ENCODE results near the gene ARNT2.
"Not testable (repeated sequence)": the region's sequence is repeated elsewhere in the genome, so short reads cannot be mapped to it uniquely, and the experiment has no call there.

The ARNT2 gene

DNA sequence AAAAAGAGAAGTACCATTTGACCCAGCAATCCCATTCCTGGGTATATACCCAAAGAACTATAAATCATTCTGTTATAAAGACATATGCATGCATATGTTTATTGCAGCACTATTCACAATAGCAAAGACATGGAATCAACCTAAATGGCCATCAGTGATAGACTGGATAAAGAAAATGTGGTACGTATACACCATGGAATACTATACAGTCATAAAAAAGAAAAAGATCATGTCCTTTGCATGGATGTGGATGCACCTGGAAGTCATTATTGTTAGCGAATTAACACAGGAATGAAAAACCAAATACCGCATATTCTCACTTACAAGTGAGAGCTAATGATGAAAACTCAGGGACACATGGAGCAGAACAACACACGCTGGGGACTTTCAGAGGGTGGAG, 106.8 kb downstream of the ARNT2 start:
- H3K4me3 ChIP-seq (ENCODE audit: low read length in 2 of 2); H3K4ac ChIP-seq (ENCODE audit: low read length); H2BK5ac ChIP-seq (ENCODE audit: low read length); H3K4me2 ChIP-seq (ENCODE audit: insufficient read depth, low read length, poor library complexity, severe bottlenecking); DNase-seq (ENCODE audit: low spot score); H3K4me1 ChIP-seq (ENCODE audit: control insufficient read depth in 2 of 2, insufficient read depth in 1 of 2, low read depth in 1 of 2, low read length in 2 of 2); H4K8ac ChIP-seq (ENCODE audit: low read depth, low read length); H3K27ac ChIP-seq (replicated peaks; ENCODE audit: low read length); H3K23ac ChIP-seq (ENCODE audit: low read depth, low read length, poor library complexity); H2BK120ac ChIP-seq (ENCODE audit: low read depth, low read length); H4K91ac ChIP-seq (ENCODE audit: low read depth, low read length, poor library complexity); H2AK5ac ChIP-seq (ENCODE audit: low read depth, low read length); H2BK12ac ChIP-seq (ENCODE audit: low read length); H3K14ac ChIP-seq (ENCODE audit: low read length); H3K79me1 ChIP-seq (ENCODE audit: low read depth, low read length); H3K18ac ChIP-seq (ENCODE audit: low read length); H3K9ac ChIP-seq (ENCODE audit: low read depth, low read length, poor library complexity); H3K27me3 ChIP-seq (ENCODE audit: control insufficient read depth in 3 of 3, insufficient read depth in 3 of 3, low read depth in 1 of 3, low read length in 3 of 3); H2AFZ ChIP-seq (ENCODE audit: low read length); H2BK15ac ChIP-seq (ENCODE audit: low read length): not testable (repeated sequence)
- H3K36me3 ChIP-seq (replicated peaks in 1 of 2; ENCODE audit: control insufficient read depth in 2 of 2, insufficient read depth in 2 of 2, low read length in 2 of 2), result peaks cover 14 to 91% of the 10 kb centered on the region in 2 donors
- peaks cover 0 to 17% of the 10 kb centered on the region in 2 donors for H3K9me3 ChIP-seq (replicated peaks in 1 of 2; ENCODE audit: control insufficient read depth in 2 of 2, insufficient read depth in 1 of 2, low read depth in 1 of 2, low read length in 2 of 2)
- no CpG with 5 or more reads among the region's 4 CpGs for WGBS, 2 donors (ENCODE audit: extremely low coverage in 2 of 2, insufficient read length in 2 of 2, insufficient replicate concordance in 1 of 2)

DNA sequence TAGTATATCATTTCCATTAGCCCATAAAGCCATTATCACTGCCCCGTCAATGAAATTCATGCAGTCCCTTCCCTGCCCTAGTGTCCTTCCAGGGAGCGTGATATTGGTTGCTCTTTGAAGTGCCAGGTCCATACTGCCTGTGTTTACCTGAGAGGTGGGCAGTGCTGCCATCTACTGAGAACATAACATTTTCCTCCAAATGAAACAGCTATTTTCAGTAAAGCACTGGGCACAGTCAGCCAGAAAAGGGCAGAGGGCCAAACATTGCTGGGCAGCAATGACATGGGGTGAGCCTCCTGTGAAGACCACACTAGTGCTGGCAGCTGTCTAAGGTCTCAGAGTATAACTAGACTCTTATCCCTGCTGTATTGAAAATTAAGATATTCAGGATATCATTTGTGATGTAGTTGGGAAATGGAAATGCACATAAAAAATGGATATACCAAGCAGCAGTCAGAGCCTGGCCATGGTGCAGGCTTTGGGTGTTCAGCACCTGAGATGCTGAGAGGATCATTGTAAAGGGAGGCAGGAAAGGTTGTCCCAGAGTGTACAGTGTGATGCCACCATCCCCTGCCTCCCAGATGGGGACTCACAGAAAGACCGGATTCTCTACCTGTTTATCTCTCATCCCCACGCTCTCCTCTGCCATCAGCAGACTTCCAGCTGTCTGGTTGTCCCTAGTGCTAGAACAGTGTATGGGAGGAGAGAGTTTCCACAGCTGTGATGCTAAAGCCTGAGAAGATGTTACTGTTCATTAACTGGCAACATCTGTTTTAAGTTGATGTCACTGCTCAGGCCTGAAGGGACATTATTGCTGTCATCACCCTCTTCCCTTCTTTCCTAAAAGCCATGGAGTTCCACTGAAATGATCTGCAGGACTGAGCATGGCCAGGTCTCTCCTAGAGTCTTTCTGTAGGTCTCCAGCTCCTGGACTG, 108.8 kb downstream of the ARNT2 start:
- peaks cover 10 to 92% of the 10 kb centered on the region in 2 donors for H3K36me3 ChIP-seq (replicated peaks in 1 of 2; ENCODE audit: control insufficient read depth in 2 of 2, insufficient read depth in 2 of 2, low read length in 2 of 2)
- H3K9me3 ChIP-seq (replicated peaks in 1 of 2; ENCODE audit: control insufficient read depth in 2 of 2, insufficient read depth in 1 of 2, low read depth in 1 of 2, low read length in 2 of 2), result peaks cover 0 to 23% of the 10 kb centered on the region in 2 donors
- H2BK5ac ChIP-seq (ENCODE audit: low read length), result no peak overlapping the region
- H3K27me3 ChIP-seq (ENCODE audit: control insufficient read depth in 3 of 3, insufficient read depth in 3 of 3, low read depth in 1 of 3, low read length in 3 of 3), result no peaks in the 10 kb centered on the region
- no CpG with 5 or more reads among the region's 4 CpGs for WGBS, 2 donors (ENCODE audit: extremely low coverage in 2 of 2, insufficient read length in 2 of 2, insufficient replicate concordance in 1 of 2)
- no peak overlapping the region for H2AK5ac ChIP-seq (ENCODE audit: low read depth, low read length)
- no peak overlapping the region for H4K8ac ChIP-seq (ENCODE audit: low read depth, low read length)
- no peaks in the 10 kb centered on the region for H3K4me1 ChIP-seq (ENCODE audit: control insufficient read depth in 2 of 2, insufficient read depth in 1 of 2, low read depth in 1 of 2, low read length in 2 of 2)
- no peak overlapping the region for H2BK12ac ChIP-seq (ENCODE audit: low read length)
- no peak overlapping the region for H3K9ac ChIP-seq (ENCODE audit: low read depth, low read length, poor library complexity)
- no peak overlapping the region for H3K14ac ChIP-seq (ENCODE audit: low read length)
- H2AFZ ChIP-seq (ENCODE audit: low read length), result no peak overlapping the region
- H3K4ac ChIP-seq (ENCODE audit: low read length), result no peak overlapping the region
- no peak overlapping the region for H2BK15ac ChIP-seq (ENCODE audit: low read length)
- no peak overlapping the region for H2BK120ac ChIP-seq (ENCODE audit: low read depth, low read length)
- no peak overlapping the region for H4K91ac ChIP-seq (ENCODE audit: low read depth, low read length, poor library complexity)
- no peaks in the 10 kb centered on the region for H3K79me1 ChIP-seq (ENCODE audit: low read depth, low read length)
- H3K23ac ChIP-seq (ENCODE audit: low read depth, low read length, poor library complexity), result no peak overlapping the region
- H3K4me3 ChIP-seq (ENCODE audit: low read length in 2 of 2), result no peak overlapping the region
- H3K18ac ChIP-seq (ENCODE audit: low read length), result no peak overlapping the region
- no peak overlapping the region for H3K4me2 ChIP-seq (ENCODE audit: insufficient read depth, low read length, poor library complexity, severe bottlenecking)
- no peak overlapping the region for H3K27ac ChIP-seq (replicated peaks; ENCODE audit: low read length)
- no peak for DNase-seq (ENCODE audit: low spot score)

DNA sequence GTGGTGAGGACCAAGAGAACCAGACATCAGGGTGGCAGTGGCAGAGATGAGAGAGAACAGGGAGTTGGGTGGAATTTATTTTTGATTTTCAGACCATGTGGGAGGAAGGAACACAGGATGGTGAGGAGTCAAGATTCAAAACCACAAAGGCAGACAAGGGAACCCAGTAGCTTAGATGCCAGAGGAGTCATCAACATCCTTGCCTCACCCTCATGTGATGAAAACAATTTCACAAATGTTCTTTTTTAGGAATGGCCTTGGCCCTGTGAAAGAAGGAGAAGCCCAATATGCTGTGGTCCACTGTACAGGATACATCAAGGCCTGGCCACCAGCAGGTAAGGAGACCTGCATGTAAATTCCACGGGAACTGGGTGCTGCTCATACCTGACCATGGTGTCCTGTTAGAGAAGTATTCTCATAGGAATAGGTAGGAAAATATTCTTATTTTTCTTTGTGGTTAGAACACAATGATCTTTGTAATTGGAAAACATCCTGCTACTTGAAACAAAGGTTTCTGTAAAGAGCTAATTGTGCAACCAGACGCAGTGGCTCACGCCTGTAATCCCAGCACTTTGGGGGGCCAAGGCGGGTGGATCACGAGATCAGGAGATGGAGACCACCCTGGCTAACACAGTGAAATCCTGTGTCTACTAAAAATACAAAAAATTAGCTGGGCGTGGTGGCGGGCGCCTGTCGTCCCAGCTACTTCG, 110.0 kb downstream of the ARNT2 start:
- no peak overlapping the region for H4K91ac ChIP-seq (ENCODE audit: low read depth, low read length, poor library complexity)
- no peak overlapping the region for H3K14ac ChIP-seq (ENCODE audit: low read length)
- no peak overlapping the region for H3K4me2 ChIP-seq (ENCODE audit: insufficient read depth, low read length, poor library complexity, severe bottlenecking)
- H3K23ac ChIP-seq (ENCODE audit: low read depth, low read length, poor library complexity), result no peak overlapping the region
- no peak overlapping the region for H3K9ac ChIP-seq (ENCODE audit: low read depth, low read length, poor library complexity)
- no peak overlapping the region for H2AFZ ChIP-seq (ENCODE audit: low read length)
- H3K9me3 ChIP-seq (replicated peaks in 1 of 2; ENCODE audit: control insufficient read depth in 2 of 2, insufficient read depth in 1 of 2, low read depth in 1 of 2, low read length in 2 of 2), result peaks cover 0 to 24% of the 10 kb centered on the region in 2 donors
- no peak overlapping the region for H2BK12ac ChIP-seq (ENCODE audit: low read length)
- peaks cover 7 to 90% of the 10 kb centered on the region in 2 donors for H3K36me3 ChIP-seq (replicated peaks in 1 of 2; ENCODE audit: control insufficient read depth in 2 of 2, insufficient read depth in 2 of 2, low read length in 2 of 2)
- no peak for DNase-seq (ENCODE audit: low spot score)
- no peak overlapping the region for H3K18ac ChIP-seq (ENCODE audit: low read length)
- H4K8ac ChIP-seq (ENCODE audit: low read depth, low read length), result no peak overlapping the region
- H3K27me3 ChIP-seq (ENCODE audit: control insufficient read depth in 3 of 3, insufficient read depth in 3 of 3, low read depth in 1 of 3, low read length in 3 of 3), result no peaks in the 10 kb centered on the region
- no peaks in the 10 kb centered on the region for H3K4me1 ChIP-seq (ENCODE audit: control insufficient read depth in 2 of 2, insufficient read depth in 1 of 2, low read depth in 1 of 2, low read length in 2 of 2)
- H2BK5ac ChIP-seq (ENCODE audit: low read length), result no peak overlapping the region
- no peak overlapping the region for H2BK15ac ChIP-seq (ENCODE audit: low read length)
- H3K4ac ChIP-seq (ENCODE audit: low read length), result no peak overlapping the region
- WGBS, 2 donors (ENCODE audit: extremely low coverage in 2 of 2, insufficient read length in 2 of 2, insufficient replicate concordance in 1 of 2), result no CpG with 5 or more reads among the region's 10 CpGs
- H2BK120ac ChIP-seq (ENCODE audit: low read depth, low read length), result no peak overlapping the region
- no peak overlapping the region for H3K27ac ChIP-seq (replicated peaks; ENCODE audit: low read length)
- no peak overlapping the region for H3K4me3 ChIP-seq (ENCODE audit: low read length in 2 of 2)
- no peaks in the 10 kb centered on the region for H3K79me1 ChIP-seq (ENCODE audit: low read depth, low read length)
- H2AK5ac ChIP-seq (ENCODE audit: low read depth, low read length), result no peak overlapping the region

DNA sequence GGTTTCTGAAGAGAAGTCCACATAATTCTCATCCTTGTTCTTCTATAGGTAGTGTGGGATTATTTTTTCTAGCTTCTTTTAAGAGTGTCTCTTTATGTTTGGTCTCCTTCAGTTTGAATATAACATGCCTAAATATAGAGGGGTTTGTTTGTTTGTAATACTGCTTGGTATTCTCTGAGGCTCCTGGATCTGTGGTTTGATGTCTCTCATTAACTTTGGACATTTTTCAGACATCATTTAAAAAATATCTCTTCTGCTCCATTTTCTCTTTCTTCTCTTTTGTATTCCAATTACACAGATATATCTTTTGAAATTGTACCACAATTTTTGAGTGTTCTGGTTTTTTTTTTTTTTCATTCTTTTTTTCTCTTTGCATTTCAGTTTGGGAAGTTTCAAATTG, 113.1 kb downstream of the ARNT2 start:
- Histone ChIP-seq H3K4me2 (ENCODE audit: insufficient read depth, low read length, poor library complexity, severe bottlenecking) (no peak overlapping the region), H2BK5ac (ENCODE audit: low read length) (no peak overlapping the region), H3K4me3 (ENCODE audit: low read length in 2 of 2) (no peak overlapping the region), H3K27ac (replicated peaks; ENCODE audit: low read length) (no peak overlapping the region), H2AFZ (ENCODE audit: low read length) (no peak overlapping the region), H3K36me3 (replicated peaks in 1 of 2; ENCODE audit: control insufficient read depth in 2 of 2, insufficient read depth in 2 of 2, low read length in 2 of 2) (peaks cover 7 to 86% of the 10 kb centered on the region in 2 donors), H3K79me1 (ENCODE audit: low read depth, low read length) (no peaks in the 10 kb centered on the region), H2BK120ac (ENCODE audit: low read depth, low read length) (no peak overlapping the region), H4K8ac (ENCODE audit: low read depth, low read length) (no peak overlapping the region), H3K9me3 (replicated peaks in 1 of 2; ENCODE audit: control insufficient read depth in 2 of 2, insufficient read depth in 1 of 2, low read depth in 1 of 2, low read length in 2 of 2) (peaks cover 0 to 15% of the 10 kb centered on the region in 2 donors), H3K4ac (ENCODE audit: low read length) (no peak overlapping the region), H2AK5ac (ENCODE audit: low read depth, low read length) (no peak overlapping the region), H3K18ac (ENCODE audit: low read length) (no peak overlapping the region), H3K9ac (ENCODE audit: low read depth, low read length, poor library complexity) (no peak overlapping the region), H4K91ac (ENCODE audit: low read depth, low read length, poor library complexity) (no peak overlapping the region), H2BK12ac (ENCODE audit: low read length) (no peak overlapping the region), H3K23ac (ENCODE audit: low read depth, low read length, poor library complexity) (no peak overlapping the region), H3K4me1 (ENCODE audit: control insufficient read depth in 2 of 2, insufficient read depth in 1 of 2, low read depth in 1 of 2, low read length in 2 of 2) (no peaks in the 10 kb centered on the region), H2BK15ac (ENCODE audit: low read length) (no peak overlapping the region), H3K27me3 (ENCODE audit: control insufficient read depth in 3 of 3, insufficient read depth in 3 of 3, low read depth in 1 of 3, low read length in 3 of 3) (no peaks in the 10 kb centered on the region), H3K14ac (ENCODE audit: low read length) (no peak overlapping the region)
- DNase-seq (ENCODE audit: low spot score), result no peak

Data from neuronal stem cell (in vitro differentiated cells).